ENCODE data around the gene GTF2IRD1. TPM values are rescaled to one million over a fixed set of nuclear protein-coding genes. Genes with fewer than 3 reads are reported as not detected.
"Not testable (repeated sequence)": the region's sequence is repeated elsewhere in the genome, so short reads cannot be mapped to it uniquely, and the experiment has no call there.

GTF2IRD1 gene
- total RNA-seq, 2 donors from 2014 or later = 19.3 to 50.0 TPM

- ATAC-seq = peak; percentile 60 to 86
- peak; percentile 63 for DNase-seq
- intact Hi-C loops (cut with DNase I) = no loop called here
Observed at GRCh38 chr7:74501298-74501697, 47.6 kb downstream of the GTF2IRD1 start.

GRCh38 chr7:74502216-74502891, 48.6 kb downstream of the GTF2IRD1 start:
- ATAC-seq (peak; percentile 25 to 53), DNase-seq (no peak)
- intact Hi-C loops (cut with DNase I) = no loop called here

DNA sequence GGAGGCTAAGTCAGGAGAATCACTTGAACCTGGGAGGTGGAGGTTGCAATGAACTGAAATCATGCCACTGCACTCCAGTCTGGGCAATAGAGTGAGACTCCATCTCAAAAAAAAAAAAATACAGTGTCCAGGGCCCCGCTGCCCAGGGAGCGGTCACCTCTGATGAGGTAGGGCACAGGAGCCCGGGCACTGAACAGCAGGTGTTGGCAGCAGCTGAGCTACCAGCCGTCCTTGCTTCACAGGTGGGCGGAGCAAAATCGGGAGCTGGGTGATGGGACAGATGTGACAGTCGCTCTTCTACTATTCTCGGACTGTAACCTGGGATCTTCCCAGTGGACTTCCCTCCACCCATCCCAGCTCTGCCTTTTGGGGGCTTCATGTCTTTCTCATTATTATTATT, 49.4 kb downstream of the GTF2IRD1 start:
- intact Hi-C loops (cut with DNase I) = no loop called here
- no peak for DNase-seq
- ATAC-seq = no peak

GRCh38 chr7:74503943-74504342, 50.2 kb downstream of the GTF2IRD1 start:
- ATAC-seq = no peak
- intact Hi-C loops (cut with DNase I) = no loop called here

DNA sequence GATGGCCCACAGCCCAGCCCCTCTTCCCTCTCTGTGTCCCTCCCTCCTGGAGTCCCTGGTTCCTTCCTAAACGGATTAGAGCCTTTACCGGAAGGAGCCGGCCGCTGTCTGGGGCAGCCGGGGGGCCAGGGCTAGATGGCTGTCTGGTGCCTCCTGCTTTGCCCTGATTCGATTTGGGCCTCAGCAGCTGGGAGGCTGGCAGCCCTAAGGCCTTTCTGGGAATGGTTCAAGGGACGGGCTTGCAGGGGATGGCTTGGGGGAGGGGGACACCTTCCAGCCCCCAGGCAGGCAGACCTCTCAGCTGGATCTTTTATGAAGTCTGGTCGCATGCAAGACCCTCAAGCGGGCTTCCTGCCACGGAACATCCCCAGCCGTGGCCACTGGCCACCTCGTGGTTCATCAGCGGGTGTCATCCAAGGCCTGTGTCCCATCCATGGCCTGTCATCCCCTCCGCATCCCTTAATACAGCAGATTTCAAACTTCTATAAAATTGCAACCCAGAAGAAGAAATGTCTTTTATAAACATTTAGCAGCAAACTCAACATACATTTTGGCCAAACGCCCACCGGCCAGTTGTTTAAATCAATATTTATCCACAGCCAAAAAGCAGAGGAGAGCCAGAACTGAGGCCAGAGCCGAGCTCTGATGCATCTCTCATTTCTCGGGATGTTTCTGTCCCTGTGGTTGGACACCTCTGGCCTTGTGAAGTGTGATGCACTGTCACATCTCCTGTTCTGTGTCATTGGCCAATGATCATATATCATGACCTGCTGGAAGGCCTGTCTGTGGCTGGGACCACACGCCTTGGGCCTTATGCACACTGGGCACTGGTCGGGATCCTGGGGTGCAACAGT, 52.0 kb downstream of the GTF2IRD1 start:
- DNase-seq (no peak), ATAC-seq (no peak)
- intact Hi-C loops (cut with DNase I) = no loop called here

More at GRCh38 chr7:74503943-74504342, 50.2 kb downstream of the GTF2IRD1 start:
- no peak for DNase-seq

DNA sequence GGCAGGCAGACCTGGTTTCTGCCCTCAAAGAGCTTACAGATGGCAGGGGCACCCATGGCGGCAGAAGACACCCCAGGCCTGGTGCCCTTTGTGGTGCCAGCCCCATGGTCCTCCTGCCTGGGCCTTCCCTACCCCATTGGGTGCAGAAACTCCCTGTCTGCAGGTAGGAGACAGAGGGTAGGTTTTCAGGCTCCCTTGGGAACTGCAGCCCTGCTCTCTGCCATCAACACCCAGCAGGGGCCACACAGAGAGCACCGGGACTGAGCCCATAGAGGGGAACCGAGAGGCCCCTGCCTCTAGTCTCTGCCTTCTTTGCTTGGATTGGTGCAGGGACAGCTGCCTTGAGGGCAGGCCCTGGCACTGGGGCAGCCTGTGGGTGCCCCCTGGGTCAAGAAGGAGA, 52.6 kb downstream of the GTF2IRD1 start:
- no peak for ATAC-seq
- DNase-seq = no peak
- intact Hi-C loops (cut with DNase I) = no loop called here

DNA sequence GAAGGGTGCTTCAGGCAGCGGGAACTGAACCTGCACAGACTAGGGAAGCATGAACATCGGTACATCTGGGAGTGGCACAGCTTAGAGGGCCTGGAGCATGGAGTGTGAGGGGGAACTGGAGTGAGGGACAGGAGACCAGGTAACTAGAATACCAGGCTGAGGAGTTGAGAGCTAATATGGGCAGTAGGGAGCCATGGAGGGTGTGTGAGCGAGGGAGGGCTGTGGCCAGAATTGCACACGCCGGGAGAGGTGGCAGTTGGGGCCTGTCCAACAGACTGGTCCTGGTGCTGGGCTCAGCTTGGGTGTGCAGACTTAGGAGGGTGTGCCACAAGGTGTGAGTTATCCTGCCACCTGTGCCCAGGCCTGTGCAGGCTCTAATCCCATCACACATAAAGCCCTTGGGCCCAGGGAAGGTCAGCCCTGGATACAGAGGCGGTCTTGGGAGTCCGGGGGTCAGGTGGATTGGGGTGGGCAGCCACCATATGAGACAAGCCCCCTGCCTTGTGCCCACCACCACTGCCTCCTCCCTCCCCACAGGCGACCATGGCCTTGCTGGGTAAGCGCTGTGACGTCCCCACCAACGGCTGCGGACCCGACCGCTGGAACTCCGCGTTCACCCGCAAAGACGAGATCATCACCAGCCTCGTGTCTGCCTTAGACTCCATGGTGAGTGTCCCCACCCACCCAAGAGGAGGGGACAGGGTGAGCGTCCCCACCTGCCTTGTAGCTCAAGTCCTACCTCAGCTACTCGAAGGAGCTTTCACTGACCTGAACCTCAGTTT, 54.0 kb downstream of the GTF2IRD1 start:
- intact Hi-C loops (cut with DNase I) = no loop called here
- DNase-seq (no peak), ATAC-seq (no peak)

GRCh38 chr7:74509453-74509852, 55.7 kb downstream of the GTF2IRD1 start:
- ATAC-seq; intact Hi-C loops (cut with DNase I); DNase-seq: not testable (repeated sequence)

DNA sequence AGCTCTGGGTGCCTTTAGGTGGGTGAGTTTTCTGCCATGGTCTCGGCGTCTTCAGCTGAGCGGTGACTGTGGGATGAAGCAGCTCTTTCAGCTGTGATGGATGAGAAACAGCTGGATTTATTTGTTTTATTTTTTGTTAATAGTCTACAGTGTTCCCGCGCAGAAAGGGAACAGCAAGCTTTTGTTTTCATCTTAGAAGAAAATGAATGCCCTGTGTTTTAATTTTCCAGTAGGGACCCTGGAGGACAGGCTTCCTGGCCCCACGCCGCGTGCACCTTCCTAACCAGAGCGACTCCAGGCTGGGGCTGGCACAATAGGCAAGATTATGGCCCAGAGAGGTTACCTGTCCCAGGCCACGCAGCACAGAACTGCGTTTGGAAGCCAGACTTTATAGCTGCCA, 57.6 kb downstream of the GTF2IRD1 start:
- DNase-seq (no peak), ATAC-seq (no peak)
- intact Hi-C loops (cut with DNase I) = no loop called here

GRCh38 chr7:74512762-74513161, 59.1 kb downstream of the GTF2IRD1 start:
- intact Hi-C loops (cut with DNase I) = no loop called here
- ATAC-seq (no peak), DNase-seq (no peak)

- intact Hi-C loops (cut with DNase I) = no loop called here
- ATAC-seq (peak; percentile 64 to 85), DNase-seq (no peak)
Observed at GRCh38 chr7:74514131-74514591, 60.5 kb downstream of the GTF2IRD1 start.

- DNase-seq (no peak), ATAC-seq (no peak)
- intact Hi-C loops (cut with DNase I) = no loop called here
Observed at GRCh38 chr7:74515276-74515675, 61.6 kb downstream of the GTF2IRD1 start.

GRCh38 chr7:74516214-74516613, 62.5 kb downstream of the GTF2IRD1 start:
- ATAC-seq (no peak), DNase-seq (no peak)
- intact Hi-C loops (cut with DNase I) = no loop called here

DNA sequence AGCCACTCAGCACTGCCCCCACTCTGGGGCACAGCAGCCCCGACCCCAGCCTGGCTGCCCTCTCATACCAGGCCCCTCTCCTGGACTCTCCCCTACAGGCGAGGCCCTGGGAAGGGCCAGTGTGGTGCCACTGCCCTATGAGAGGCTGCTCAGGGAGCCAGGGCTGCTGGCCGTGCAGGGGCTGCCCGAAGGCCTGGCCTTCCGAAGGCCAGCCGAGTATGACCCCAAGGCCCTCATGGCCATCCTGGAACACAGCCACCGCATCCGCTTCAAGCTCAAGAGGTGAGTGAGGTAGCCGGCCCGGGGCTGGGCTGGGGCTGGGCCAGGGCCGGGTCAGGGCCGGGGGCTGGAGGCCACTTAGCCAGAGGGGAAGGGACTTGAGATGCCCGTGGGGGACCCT, 64.3 kb downstream of the GTF2IRD1 start:
- ATAC-seq = no peak

DNA sequence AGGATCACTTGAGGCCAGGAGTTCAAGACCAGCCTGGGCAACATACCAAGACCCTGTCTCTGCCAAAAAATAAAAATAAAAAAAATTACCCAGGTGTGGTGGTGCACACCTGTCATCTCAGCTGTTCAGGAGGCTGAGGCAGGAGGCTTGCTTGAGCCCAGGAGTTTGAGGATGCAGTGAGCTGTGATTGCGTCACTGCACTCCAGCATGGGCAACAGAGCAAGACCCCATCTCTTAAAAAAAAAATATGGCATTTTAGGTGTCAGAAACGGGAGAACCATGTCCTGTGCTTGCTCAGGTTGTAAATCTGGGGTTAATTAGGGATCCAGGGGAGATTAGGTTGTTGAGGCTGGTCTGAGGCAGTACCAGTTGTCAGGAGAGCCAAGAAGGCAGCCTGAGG, 64.9 kb downstream of the GTF2IRD1 start:
- intact Hi-C loops (cut with DNase I) = no loop called here

More for the DNA sequence above, 64.3 kb downstream of the GTF2IRD1 start:
- intact Hi-C loops (cut with DNase I) = no loop called here
- no peak for DNase-seq

DNA sequence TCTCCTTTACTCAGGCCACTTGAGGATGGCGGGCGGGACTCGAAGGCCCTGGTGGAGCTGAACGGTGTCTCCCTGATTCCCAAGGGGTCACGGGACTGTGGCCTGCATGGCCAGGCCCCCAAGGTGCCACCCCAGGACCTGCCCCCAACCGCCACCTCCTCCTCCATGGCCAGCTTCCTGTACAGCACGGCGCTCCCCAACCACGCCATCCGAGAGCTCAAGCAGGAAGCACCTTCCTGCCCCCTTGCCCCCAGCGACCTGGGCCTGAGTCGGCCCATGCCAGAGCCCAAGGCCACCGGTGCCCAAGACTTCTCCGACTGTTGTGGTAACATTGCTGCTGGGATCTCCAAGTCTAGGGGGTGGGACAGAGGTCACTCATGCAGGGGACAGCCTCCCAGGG, 65.7 kb downstream of the GTF2IRD1 start:
- ATAC-seq = no peak
- intact Hi-C loops (cut with DNase I) = no loop called here
- DNase-seq = no peak

More for the DNA sequence above, 64.9 kb downstream of the GTF2IRD1 start:
- no peak for DNase-seq
- no peak for ATAC-seq

- intact Hi-C loops (cut with DNase I) = no loop called here
- no peak for DNase-seq
- no peak for ATAC-seq
Observed at GRCh38 chr7:74521855-74522254, 68.1 kb downstream of the GTF2IRD1 start.

GRCh38 chr7:74522281-74522905, 68.7 kb downstream of the GTF2IRD1 start:
- intact Hi-C loops (cut with DNase I) = no loop called here
- DNase-seq (no peak), ATAC-seq (no peak)

- intact Hi-C loops (cut with DNase I) = no loop called here
- ATAC-seq (no peak), DNase-seq (no peak)
Observed at GRCh38 chr7:74523015-74523414, 69.3 kb downstream of the GTF2IRD1 start.
